GM21786 (cell line): ENCODE results near the gene PLCD4.

ENCODE experiments used
- ATAC-seq: cut with Tn5 transposase; IDR thresholded peaks from one replicate; pipeline ENCODE4 v1.9.1; 2021; ENCODE audit not compliant: unreplicated experiment

PLCD4 gene

DNA sequence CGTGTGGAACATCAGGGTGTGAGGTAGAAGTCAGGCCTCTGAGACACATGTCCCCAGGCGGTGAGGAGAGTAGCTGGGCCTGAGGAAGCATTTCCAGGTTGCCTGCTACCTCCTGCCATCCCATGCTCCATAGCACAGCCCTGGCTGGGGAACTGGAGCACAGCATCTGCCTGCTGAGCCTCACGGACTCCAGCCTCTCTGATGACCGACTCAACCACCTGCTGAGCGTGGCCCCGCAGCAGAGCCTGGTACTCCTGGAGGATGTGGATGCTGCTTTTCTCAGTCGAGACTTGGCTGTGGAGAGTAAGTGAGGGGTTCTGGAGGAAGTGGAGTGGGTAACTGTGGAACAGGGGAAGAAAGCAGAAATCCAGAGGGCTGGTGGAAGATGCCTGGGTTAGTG lies 54.7 kb downstream of the PLCD4 start:
- ATAC-seq: no peak

DNA sequence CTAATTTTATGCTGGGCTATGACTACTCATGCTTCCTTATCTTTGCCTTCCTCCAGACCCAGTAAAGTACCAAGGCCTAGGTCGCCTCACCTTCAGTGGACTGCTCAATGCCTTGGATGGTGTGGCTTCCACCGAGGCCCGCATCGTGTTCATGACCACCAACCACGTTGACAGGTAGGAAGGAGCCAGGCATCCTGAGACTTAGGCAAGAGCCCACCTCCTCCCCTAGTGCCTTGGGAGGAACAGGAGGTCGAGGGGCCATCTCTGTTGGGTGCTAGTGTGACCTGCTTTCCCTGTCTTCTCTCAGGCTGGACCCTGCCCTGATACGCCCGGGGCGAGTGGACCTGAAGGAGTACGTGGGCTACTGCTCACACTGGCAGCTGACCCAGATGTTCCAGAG lies 55.1 kb downstream of the PLCD4 start:
- ATAC-seq: no peak

DNA sequence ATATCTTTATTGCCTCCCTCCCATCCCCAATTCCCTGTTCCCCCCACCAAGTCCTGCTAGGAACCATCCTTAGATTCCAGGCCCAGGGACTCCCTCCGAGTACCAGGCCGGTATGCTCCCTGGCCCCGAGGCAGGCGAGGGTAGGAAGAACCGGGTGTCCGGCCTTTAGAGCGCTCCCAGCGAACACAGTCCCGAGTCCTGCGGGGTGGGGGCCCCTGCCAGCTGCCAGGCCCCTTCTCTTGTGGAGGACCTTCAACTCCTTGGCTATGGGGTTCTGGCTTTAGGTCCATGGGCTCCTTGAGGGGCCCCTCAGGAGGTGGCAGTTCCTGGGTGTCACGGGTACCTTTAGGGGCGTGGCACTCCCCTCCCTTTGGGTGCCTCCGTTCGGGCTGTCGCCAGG lies 56.2 kb downstream of the PLCD4 start:
- ATAC-seq: no peak

DNA sequence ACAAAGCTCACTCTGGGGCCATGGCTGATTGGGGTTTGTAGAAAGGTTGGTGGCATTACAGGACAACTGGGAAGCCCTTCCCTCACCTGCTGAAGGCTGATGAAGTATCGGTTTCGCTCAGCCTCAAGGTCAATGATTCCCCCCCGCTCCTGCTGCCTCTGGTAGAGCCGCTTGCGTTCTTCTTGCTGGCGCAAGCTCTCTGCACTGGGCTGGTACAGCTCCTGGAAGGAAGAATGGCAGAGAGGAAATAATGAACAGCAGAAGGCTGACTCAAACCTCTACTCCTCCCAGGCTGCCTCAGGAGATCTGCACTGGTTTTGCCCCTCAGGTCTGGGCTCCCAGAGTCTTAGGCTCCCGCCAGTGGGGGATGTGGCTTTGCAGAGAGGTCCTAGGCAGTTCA lies 57.0 kb downstream of the PLCD4 start:
- ATAC-seq: no peak

DNA sequence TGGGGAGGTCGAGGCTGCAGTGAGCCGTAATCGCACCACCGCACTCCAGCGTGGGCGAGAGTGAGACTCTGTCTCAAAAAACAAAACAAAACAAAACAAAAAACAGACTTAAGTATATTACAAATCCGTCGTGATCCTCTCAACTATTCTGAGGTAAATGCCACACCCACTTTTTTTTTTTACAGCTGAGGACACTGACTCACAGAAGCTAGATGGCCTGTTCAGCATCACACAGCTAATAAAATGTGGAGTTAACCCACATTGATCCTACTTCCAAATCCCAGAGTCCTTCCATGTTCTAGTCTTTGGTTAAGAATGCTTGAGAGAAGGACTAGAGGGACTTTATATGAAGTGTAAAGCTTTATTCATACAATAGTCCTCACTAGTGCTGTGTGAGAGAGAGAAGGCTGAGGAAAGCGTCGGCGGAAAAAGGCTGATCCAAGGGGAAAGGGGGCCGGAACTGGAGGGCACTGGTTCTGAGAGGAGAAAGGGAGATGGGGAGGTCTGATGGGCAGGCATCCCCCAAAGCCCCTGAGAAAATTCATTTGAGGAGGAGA lies 63.5 kb downstream of the PLCD4 start:
- no peak for ATAC-seq

DNA sequence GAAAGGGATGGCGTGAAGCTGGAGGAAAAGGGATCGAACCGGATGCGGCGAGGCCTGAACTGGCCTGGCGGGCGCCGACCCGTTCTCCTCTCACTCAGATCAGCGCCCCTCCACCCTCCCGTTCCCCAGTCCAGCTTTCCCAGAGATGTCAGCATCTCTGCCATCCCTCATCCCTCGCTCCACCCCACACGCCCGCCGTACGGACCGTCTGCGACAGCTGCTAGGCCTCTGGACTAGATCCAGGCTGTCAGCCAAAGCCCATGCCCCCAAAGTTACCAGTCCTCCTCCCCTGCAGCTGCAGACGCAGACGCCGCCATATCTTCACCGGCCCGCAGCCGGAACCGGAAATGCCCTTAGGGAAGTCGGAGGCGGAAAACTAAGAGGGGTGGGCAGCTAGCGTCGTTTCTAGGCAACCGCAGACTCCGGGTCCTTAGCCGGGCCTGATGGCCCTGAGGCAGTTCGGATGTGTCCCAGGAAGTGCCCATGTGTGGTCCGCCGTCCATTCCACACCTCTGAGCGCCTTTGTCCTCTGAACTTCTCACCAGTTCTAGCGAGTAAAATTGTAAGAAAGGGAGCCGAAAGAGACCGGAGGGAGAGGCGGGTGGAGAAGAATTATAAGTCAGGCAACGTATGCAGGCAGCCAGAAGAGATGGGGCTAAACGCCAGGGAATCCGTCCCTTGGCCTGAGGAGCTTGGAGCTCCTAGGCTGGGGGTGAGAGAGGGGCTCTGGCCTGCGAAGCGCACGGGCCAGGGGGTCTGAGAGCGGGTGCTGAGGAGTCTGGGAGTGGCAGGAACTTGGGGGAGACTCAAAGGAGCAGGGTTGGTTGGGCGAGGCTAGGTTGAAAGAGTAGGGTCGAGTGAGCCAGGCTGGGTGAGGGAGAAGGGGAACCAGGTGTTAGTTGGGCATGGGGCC lies 64.2 kb downstream of the PLCD4 start, which contains the start of the genes RNF25 and STK36:
Gene RNF25, minus strand, starts transcription at position 349 of the 913 bp plus-strand sequence. Its CDS starts 32 bp downstream, at position 317.
Gene STK36, plus strand, starts transcription at position 433 of the 913 bp plus-strand sequence. CDS start 744 bp downstream, outside the sequence.
- ATAC-seq: peak; percentile 99

DNA sequence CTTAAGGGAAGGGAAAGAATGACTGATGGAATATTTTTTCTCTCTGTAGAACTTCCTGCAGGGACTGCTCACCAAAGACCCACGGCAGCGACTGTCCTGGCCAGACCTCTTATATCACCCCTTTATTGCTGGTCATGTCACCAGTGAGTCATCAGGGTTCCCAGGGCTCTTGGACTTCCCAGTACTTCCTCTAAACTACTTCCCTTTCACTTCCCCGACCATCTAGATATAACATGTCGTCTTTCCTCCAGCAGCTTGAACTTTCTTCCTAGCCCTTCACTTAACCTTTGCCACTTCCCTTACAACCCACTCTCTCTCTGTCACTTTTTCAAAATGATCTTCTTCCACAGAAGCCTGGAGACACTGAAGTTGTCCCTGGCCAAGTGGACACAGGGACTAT lies 71.4 kb downstream of the PLCD4 start:
- ATAC-seq: no peak

DNA sequence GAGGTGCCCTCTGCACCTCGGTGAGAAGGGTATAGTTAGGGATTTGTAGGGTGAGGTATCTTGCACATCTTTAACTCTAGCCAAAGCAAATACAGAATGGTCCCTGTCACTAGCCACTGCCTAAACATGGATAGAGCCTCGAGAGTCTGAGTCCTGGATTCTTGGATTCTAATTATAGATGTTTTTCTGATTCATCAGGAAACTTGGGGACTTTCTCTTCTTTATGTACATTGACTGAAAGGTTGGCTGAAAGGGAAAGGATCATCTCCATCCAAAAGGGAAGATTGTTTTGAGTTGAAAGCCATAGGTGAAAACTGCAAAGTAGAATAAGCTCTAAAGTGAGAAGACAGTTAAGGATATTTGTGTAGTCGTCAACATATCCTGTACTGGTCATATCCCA lies 72.4 kb downstream of the PLCD4 start:
- ATAC-seq: no peak
